ENCODE results near the gene DDX54.
"Not testable (repeated sequence)": the region's sequence is repeated elsewhere in the genome, so short reads cannot be mapped to it uniquely, and the experiment has no call there.

DDX54 gene

DNA sequence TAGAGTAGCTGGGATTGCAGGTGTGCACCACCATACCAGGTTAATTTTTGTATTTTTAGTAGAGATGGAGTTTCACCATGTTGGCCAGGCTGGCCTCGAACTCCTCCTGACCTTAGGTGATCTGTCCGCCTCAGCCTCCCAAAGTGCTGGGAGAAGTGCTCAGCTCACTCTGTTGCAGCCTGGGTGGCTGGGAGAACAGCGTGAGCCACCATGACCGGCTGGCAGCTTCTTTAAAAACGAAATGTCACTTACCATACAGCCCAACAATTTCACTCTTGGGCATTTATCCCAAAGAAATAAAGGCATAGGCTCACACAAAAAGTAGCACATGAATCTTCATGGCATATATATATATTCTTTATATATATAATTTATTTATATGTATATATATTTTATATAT lies 40.5 kb downstream of the DDX54 start:
- Histone ChIP-seq H3K4me3 (ENCODE audit: low read depth in 1 of 2, low read length in 1 of 2) (no peak overlapping the region), H3K27ac (no peak overlapping the region), H3K27me3 (peaks cover 32% of the 10 kb centered on the region), H3K9me3 (no peaks in the 10 kb centered on the region), H3K4me1 (ENCODE audit: control insufficient read depth in 1 of 2, insufficient read depth in 1 of 2, low read depth in 1 of 2, low read length in 1 of 2) (peaks cover 12 to 14% of the 10 kb centered on the region in 2 experiments), H3K36me3 (no peaks in the 10 kb centered on the region)
- TF ChIP-seq, protein P1, sequence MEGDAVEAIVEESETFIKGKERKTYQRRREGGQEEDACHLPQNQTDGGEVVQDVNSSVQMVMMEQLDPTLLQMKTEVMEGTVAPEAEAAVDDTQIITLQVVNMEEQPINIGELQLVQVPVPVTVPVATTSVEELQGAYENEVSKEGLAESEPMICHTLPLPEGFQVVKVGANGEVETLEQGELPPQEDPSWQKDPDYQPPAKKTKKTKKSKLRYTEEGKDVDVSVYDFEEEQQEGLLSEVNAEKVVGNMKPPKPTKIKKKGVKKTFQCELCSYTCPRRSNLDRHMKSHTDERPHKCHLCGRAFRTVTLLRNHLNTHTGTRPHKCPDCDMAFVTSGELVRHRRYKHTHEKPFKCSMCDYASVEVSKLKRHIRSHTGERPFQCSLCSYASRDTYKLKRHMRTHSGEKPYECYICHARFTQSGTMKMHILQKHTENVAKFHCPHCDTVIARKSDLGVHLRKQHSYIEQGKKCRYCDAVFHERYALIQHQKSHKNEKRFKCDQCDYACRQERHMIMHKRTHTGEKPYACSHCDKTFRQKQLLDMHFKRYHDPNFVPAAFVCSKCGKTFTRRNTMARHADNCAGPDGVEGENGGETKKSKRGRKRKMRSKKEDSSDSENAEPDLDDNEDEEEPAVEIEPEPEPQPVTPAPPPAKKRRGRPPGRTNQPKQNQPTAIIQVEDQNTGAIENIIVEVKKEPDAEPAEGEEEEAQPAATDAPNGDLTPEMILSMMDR (IDR thresholded peaks at IDR 0.05), result no peak

DNA sequence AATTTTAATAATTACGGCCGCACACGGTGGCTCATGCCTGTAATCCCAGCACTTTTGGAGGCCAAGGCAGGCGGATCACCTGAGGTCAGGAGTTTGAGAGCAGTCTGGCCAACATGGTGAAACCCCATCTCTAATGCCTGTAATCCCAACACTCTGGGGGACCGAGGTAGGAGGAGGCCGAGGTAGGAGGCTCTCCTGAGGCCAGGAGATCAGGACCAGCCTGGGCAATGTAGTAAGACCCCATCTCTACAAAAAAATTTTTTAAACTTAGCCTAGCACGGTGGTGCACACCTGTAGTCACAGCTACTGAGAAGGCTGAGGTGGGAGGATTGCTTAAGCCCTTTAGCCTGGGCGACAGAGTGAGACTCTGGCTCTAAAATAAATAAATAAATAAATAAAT lies 41.3 kb downstream of the DDX54 start:
- Histone ChIP-seq H3K9me3 (no peaks in the 10 kb centered on the region), H3K27ac (no peak overlapping the region), H3K4me1 (ENCODE audit: control insufficient read depth in 1 of 2, insufficient read depth in 1 of 2, low read depth in 1 of 2, low read length in 1 of 2) (peaks cover 12 to 14% of the 10 kb centered on the region in 2 experiments), H3K36me3 (no peaks in the 10 kb centered on the region), H3K27me3 (peaks cover 23% of the 10 kb centered on the region), H3K4me3 (ENCODE audit: low read depth in 1 of 2, low read length in 1 of 2) (no peak overlapping the region)
- TF ChIP-seq, protein P1 (IDR thresholded peaks at IDR 0.05), result no peak

DNA sequence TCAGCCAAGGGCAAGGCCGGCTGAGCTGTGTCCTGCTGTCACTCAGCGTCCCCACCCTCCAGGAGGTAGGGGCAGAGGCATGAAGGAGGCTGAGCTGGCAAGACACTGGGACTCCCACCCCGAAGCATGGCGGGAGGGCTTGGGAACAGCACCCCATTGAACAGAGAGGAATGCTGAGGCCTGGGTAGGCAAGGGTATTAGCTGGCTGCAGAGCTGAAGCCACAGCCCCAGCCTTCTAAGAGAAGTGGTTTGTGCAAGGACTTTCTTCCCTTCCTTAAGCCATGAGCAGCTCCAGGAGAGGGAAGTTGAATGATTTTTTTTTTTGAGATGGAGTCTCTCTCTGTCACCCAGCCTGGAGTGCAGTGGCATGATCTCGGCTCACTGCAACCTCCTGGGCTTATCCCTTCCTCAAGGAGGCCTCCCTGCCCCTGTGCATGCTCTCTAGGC lies 42.4 kb downstream of the DDX54 start:
- H3K27me3 ChIP-seq, result peaks cover 13% of the 10 kb centered on the region
- TF ChIP-seq, protein P1 (IDR thresholded peaks at IDR 0.05), result no peak
- H3K36me3 ChIP-seq, result no peaks in the 10 kb centered on the region
- peak overlapping the region; percentile 70 for H3K27ac ChIP-seq
- peak overlapping the region in 1 of 2 experiments; percentile 8 for H3K4me3 ChIP-seq (ENCODE audit: low read depth in 1 of 2, low read length in 1 of 2)
- no peaks in the 10 kb centered on the region for H3K9me3 ChIP-seq
- H3K4me1 ChIP-seq (ENCODE audit: control insufficient read depth in 1 of 2, insufficient read depth in 1 of 2, low read depth in 1 of 2, low read length in 1 of 2), result peaks cover 12 to 14% of the 10 kb centered on the region in 2 experiments

DNA sequence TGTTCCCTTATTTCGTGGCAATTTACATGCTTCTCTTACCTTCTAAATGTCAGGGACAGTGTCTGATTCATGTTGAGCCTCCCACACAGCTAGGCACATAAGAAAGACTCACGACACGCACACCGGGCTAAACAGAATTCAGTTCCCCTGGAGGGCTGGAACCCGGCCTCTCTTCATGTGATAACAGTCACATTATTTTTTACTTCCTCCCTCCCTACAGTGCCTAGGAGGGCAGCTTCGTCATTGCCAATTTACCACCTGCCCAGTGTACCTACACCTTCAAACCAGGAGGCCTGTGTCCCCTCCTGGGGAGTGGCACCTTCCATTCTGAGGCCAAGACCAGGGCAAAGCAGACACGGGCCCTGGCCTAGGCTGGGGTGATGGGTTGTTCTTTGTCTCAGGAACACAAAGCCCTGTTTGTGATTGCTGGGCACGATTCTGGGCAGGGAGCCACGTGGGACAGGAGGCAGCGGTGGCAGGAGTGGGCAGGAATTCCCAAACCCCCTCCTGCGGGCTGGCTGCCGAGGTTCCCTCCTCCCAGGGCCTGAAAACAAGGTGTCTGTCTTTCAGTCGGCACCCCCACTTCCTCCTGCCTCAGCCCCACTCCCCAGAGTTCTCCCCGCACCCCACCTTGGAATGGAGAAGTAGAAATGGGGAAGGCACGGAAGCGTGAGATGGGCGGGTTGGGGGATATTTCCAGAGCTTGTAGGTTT lies 42.9 kb downstream of the DDX54 start:
- Histone ChIP-seq H3K4me1 (ENCODE audit: control insufficient read depth in 1 of 2, insufficient read depth in 1 of 2, low read depth in 1 of 2, low read length in 1 of 2) (peaks cover 12 to 14% of the 10 kb centered on the region in 2 experiments), H3K27ac (peak overlapping the region; percentile 70), H3K9me3 (no peaks in the 10 kb centered on the region), H3K36me3 (no peaks in the 10 kb centered on the region), H3K4me3 (ENCODE audit: low read depth in 1 of 2, low read length in 1 of 2) (peak overlapping the region in 1 of 2 experiments; percentile 8), H3K27me3 (peaks cover 12% of the 10 kb centered on the region)
- TF ChIP-seq, protein P1 (IDR thresholded peaks at IDR 0.05), result no peak

DNA sequence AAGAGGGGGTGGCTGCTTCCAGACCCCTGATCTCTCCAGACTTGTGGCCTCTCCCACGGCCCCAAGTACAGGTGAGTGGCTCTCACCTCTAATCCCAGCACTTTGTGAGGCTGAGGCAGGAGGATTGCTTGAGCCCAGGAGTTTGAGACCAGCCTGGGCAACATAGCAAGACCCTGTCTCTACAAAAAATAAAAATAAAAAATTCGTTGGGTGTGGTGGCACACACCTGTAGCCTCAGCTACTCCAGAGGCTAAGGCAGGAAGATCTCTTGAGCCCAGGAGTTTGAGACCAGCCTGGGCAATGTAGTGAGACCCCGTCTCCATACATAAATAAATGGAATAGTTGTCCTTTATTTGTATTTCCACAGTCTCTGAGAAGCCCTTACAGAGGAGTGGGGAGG lies 43.6 kb downstream of the DDX54 start:
- H3K9me3 ChIP-seq; H3K4me3 ChIP-seq (ENCODE audit: low read depth in 1 of 2, low read length in 1 of 2); H3K36me3 ChIP-seq: not testable (repeated sequence)
- peak overlapping the region; percentile 70 for H3K27ac ChIP-seq
- peaks cover 16% of the 10 kb centered on the region for H3K27me3 ChIP-seq
- peaks cover 12 to 14% of the 10 kb centered on the region in 2 experiments for H3K4me1 ChIP-seq (ENCODE audit: control insufficient read depth in 1 of 2, insufficient read depth in 1 of 2, low read depth in 1 of 2, low read length in 1 of 2)

DNA sequence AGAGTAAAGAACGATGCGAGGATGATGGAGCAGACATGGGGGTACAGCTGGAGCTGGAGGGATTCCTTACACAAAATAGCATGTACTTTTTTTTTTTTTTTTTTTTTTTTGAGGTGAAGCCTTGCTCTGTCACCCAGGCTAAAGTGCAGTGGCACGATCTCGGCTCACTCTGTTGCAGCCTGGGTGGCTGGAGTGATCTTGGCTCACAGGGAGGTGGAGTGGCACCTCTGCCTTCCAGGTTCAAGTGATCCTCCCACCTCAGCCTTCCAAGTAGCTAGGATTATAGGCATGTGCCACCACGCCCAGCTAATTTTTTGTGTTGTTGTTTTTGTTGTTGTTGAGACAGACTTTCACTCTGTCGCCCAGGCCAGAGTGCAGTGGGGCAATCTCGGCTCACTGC lies 44.6 kb downstream of the DDX54 start:
- Histone ChIP-seq H3K27me3 (peaks cover 19% of the 10 kb centered on the region), H3K27ac (no peak overlapping the region), H3K4me3 (ENCODE audit: low read depth in 1 of 2, low read length in 1 of 2) (no peak overlapping the region), H3K36me3 (no peaks in the 10 kb centered on the region), H3K4me1 (ENCODE audit: control insufficient read depth in 1 of 2, insufficient read depth in 1 of 2, low read depth in 1 of 2, low read length in 1 of 2) (peaks cover 12 to 14% of the 10 kb centered on the region in 2 experiments), H3K9me3 (no peaks in the 10 kb centered on the region)
- TF ChIP-seq, protein P1 (IDR thresholded peaks at IDR 0.05), result no peak
